Measurements from ENCODE around the gene SLC18A2. TPM values are rescaled to one million over a fixed set of nuclear protein-coding genes. Genes with fewer than 3 reads are reported as not detected.

SLC18A2 gene
- total RNA-seq (2012; rRNA removed) = not detected in 2 replicates

GRCh38 chr10:117240621-117241529 lies at the start of gene SLC18A2:
SLC18A2 (plus strand) TSS chr10:117241114; CDS start chr10:117241694, 580 bp downstream.
- no peaks in the 10 kb centered on the region for H3K36me3 ChIP-seq (ENCODE audit: insufficient read depth, low read length)
- no peaks in the 10 kb centered on the region for H3K4me1 ChIP-seq (ENCODE audit: control insufficient read depth, insufficient read depth, low read length)
- H3K4me3 ChIP-seq (ENCODE audit: low read length) = no peak within 1 kb of the TSS
- H3K4me2 ChIP-seq (ENCODE audit: low read length) = no peak within 1 kb of the TSS
- no peaks in the 10 kb centered on the region for H3K9me3 ChIP-seq (replicated peaks; ENCODE audit: low read length)
- H3K27me3 ChIP-seq (ENCODE audit: control insufficient read depth, insufficient read depth, low read length) = peaks cover 75% of the 10 kb centered on the region
- no peak within 1 kb of the TSS for H3K9ac ChIP-seq (ENCODE audit: low read depth, low read length)

GRCh38 chr10:117197189-117197588 lies 43.7 kb upstream of the SLC18A2 start, which contains the start of gene KCNK18:
KCNK18 (plus strand) TSS chr10:117197489; CDS start chr10:117197489, 0 bp downstream.
- H3K4me3 ChIP-seq (ENCODE audit: low read length) = no peak within 1 kb of the TSS
- H3K4me2 ChIP-seq (ENCODE audit: low read length) = no peak within 1 kb of the TSS
- H3K36me3 ChIP-seq (ENCODE audit: insufficient read depth, low read length) = no peaks in the 10 kb centered on the region
- no peak within 1 kb of the TSS for H3K9ac ChIP-seq (ENCODE audit: low read depth, low read length)
- H3K4me1 ChIP-seq (ENCODE audit: control insufficient read depth, insufficient read depth, low read length) = no peaks in the 10 kb centered on the region
- H3K27me3 ChIP-seq (ENCODE audit: control insufficient read depth, insufficient read depth, low read length) = peaks cover 3% of the 10 kb centered on the region
- H3K9me3 ChIP-seq (replicated peaks; ENCODE audit: low read length) = no peaks in the 10 kb centered on the region

DNA sequence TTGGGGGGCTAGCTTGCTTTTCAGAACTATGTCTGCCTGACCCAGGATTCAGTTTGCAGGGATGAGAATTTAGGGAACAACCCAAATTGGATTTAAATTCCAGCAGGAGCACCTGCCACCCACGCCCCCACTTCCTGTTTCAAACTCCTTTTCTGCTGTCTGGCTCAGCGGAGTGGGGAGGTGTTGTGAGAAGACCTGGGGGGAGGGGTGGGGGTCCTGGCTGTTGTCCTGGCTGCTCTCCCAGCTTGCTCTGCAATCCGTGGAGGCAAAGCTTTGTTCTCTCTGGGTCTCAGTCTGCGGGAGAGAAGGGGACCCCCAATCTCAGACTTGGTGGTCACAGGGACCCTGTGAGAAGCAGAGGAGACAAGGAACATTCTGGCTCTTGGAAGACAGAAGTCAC lies 42.8 kb upstream of the SLC18A2 start:
- Histone ChIP-seq H3K4me1 (ENCODE audit: control insufficient read depth, insufficient read depth, low read length) (no peaks in the 10 kb centered on the region), H3K9ac (ENCODE audit: low read depth, low read length) (no peak overlapping the region), H3K4me3 (ENCODE audit: low read length) (no peak overlapping the region), H3K36me3 (ENCODE audit: insufficient read depth, low read length) (no peaks in the 10 kb centered on the region), H3K27me3 (ENCODE audit: control insufficient read depth, insufficient read depth, low read length) (peaks cover 3% of the 10 kb centered on the region), H3K4me2 (ENCODE audit: low read length) (no peak overlapping the region), H3K9me3 (replicated peaks; ENCODE audit: low read length) (no peaks in the 10 kb centered on the region)

DNA sequence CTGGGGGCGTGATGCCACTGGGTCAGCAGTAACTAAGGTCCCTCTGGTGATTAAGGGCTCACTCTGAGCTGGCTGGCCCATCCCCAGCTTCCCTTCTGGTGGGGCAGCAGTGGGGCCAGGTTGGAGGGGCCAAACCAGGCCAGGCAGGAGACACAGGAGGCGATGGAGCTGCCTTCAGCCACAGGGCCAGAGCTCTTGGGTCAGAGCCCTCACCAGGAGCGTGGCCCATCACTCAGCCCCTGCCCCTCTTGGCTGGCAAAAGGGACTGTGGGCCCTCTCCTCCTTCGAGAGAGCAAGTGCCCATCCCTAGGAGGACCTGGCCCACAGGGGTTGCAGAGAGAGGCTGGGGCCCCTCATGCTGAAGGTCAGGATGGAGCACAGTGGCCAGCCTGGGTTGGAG lies 39.1 kb upstream of the SLC18A2 start:
- no peak overlapping the region for H3K4me2 ChIP-seq (ENCODE audit: low read length)
- no peaks in the 10 kb centered on the region for H3K4me1 ChIP-seq (ENCODE audit: control insufficient read depth, insufficient read depth, low read length)
- no peak overlapping the region for H3K9ac ChIP-seq (ENCODE audit: low read depth, low read length)
- H3K4me3 ChIP-seq (ENCODE audit: low read length) = no peak overlapping the region
- H3K9me3 ChIP-seq (replicated peaks; ENCODE audit: low read length) = no peaks in the 10 kb centered on the region
- H3K36me3 ChIP-seq (ENCODE audit: insufficient read depth, low read length) = no peaks in the 10 kb centered on the region
- peaks cover 3% of the 10 kb centered on the region for H3K27me3 ChIP-seq (ENCODE audit: control insufficient read depth, insufficient read depth, low read length)

DNA sequence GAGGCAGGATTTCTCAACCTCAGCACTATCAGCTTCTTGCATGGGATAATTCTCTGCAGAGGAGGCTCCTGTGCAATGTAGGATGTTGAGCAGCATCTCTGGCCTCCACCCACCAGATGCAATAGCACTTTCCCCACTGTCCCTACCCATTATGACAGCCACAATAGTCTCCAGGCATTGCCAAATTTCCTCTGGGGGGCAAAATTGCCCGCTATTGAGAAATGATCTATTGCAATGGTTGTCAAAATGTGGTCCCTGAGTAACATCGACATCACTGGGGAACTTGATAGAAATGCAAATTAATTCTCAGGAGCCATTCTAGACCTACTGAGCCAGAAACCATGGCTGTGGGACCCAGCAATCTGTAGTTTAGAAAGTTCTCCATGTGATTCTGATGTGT lies 36.6 kb upstream of the SLC18A2 start:
- Histone ChIP-seq H3K9ac (ENCODE audit: low read depth, low read length) (no peak overlapping the region), H3K9me3 (replicated peaks; ENCODE audit: low read length) (no peaks in the 10 kb centered on the region), H3K4me3 (ENCODE audit: low read length) (no peak overlapping the region), H3K27me3 (ENCODE audit: control insufficient read depth, insufficient read depth, low read length) (peaks cover 4% of the 10 kb centered on the region), H3K4me2 (ENCODE audit: low read length) (no peak overlapping the region), H3K36me3 (ENCODE audit: insufficient read depth, low read length) (no peaks in the 10 kb centered on the region), H3K4me1 (ENCODE audit: control insufficient read depth, insufficient read depth, low read length) (no peaks in the 10 kb centered on the region)

- peaks cover 46% of the 10 kb centered on the region for H3K27me3 ChIP-seq (ENCODE audit: control insufficient read depth, insufficient read depth, low read length)
- H3K9ac ChIP-seq (ENCODE audit: low read depth, low read length) = no peak overlapping the region
- no peak overlapping the region for H3K4me2 ChIP-seq (ENCODE audit: low read length)
- no peaks in the 10 kb centered on the region for H3K9me3 ChIP-seq (replicated peaks; ENCODE audit: low read length)
- no peaks in the 10 kb centered on the region for H3K36me3 ChIP-seq (ENCODE audit: insufficient read depth, low read length)
- peaks cover 9% of the 10 kb centered on the region for H3K4me1 ChIP-seq (ENCODE audit: control insufficient read depth, insufficient read depth, low read length)
- no peak overlapping the region for H3K4me3 ChIP-seq (ENCODE audit: low read length)
Observed at GRCh38 chr10:117212176-117212575, 28.7 kb upstream of the SLC18A2 start.

- H3K27me3 ChIP-seq (ENCODE audit: control insufficient read depth, insufficient read depth, low read length) = peaks cover 60% of the 10 kb centered on the region
- peaks cover 13% of the 10 kb centered on the region for H3K4me1 ChIP-seq (ENCODE audit: control insufficient read depth, insufficient read depth, low read length)
- H3K36me3 ChIP-seq (ENCODE audit: insufficient read depth, low read length) = no peaks in the 10 kb centered on the region
- H3K9ac ChIP-seq (ENCODE audit: low read depth, low read length) = no peak overlapping the region
- no peak overlapping the region for H3K4me2 ChIP-seq (ENCODE audit: low read length)
- H3K4me3 ChIP-seq (ENCODE audit: low read length) = no peak overlapping the region
- H3K9me3 ChIP-seq (replicated peaks; ENCODE audit: low read length) = no peaks in the 10 kb centered on the region
Observed at GRCh38 chr10:117214401-117214800, 26.5 kb upstream of the SLC18A2 start.

DNA sequence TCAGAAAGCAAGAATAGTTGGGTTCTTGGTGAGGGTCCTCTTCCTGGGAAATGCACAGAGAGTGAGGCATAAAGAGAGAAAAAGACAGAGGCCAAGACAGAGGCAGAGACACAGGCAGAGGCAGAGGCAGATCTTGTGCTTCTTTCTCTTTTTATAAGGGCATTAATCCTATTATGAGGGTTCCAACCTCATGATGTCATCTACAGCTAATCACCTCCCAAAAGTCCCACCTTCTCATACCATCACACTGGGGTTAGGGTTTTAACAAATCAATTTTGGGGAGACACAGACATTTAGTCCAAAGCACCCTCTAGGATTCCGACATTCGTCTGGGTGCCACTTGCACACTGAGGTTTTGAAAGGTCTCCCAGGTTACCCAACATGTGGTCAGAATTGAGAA lies 25.8 kb upstream of the SLC18A2 start:
- no peak overlapping the region for H3K9ac ChIP-seq (ENCODE audit: low read depth, low read length)
- H3K27me3 ChIP-seq (ENCODE audit: control insufficient read depth, insufficient read depth, low read length) = peaks cover 55% of the 10 kb centered on the region

DNA sequence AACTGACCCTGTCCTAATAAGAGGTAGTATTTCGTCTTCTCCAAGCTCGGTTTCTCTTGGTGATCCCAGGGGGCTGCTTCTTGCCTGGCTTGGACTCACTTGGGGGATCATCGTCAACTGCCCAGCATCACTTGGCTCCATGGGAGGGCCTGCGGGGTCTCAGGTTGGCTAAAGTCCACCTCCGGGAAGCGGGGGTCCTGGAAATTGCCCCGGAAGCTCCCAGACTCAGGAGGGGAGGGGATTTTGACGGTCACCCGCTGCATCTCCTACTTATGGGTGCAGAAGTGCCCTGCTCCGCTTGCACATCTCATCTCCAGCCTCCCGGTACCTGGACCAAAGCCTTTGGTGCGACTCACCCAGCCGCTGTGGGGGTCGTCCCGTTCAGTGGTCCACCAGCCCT lies 24.9 kb upstream of the SLC18A2 start:
- Histone ChIP-seq H3K4me3 (ENCODE audit: low read length) (peak overlapping the region; percentile 69), H3K4me1 (ENCODE audit: control insufficient read depth, insufficient read depth, low read length) (peaks cover 13% of the 10 kb centered on the region), H3K9ac (ENCODE audit: low read depth, low read length) (peak overlapping the region; percentile 57), H3K4me2 (ENCODE audit: low read length) (peak overlapping the region; percentile 99), H3K9me3 (replicated peaks; ENCODE audit: low read length) (no peaks in the 10 kb centered on the region), H3K27me3 (ENCODE audit: control insufficient read depth, insufficient read depth, low read length) (peaks cover 51% of the 10 kb centered on the region), H3K36me3 (ENCODE audit: insufficient read depth, low read length) (no peaks in the 10 kb centered on the region)

More for the DNA sequence above, 25.8 kb upstream of the SLC18A2 start:
- H3K4me3 ChIP-seq (ENCODE audit: low read length) = no peak overlapping the region
- H3K9me3 ChIP-seq (replicated peaks; ENCODE audit: low read length) = no peaks in the 10 kb centered on the region
- peaks cover 13% of the 10 kb centered on the region for H3K4me1 ChIP-seq (ENCODE audit: control insufficient read depth, insufficient read depth, low read length)
- no peak overlapping the region for H3K4me2 ChIP-seq (ENCODE audit: low read length)
- no peaks in the 10 kb centered on the region for H3K36me3 ChIP-seq (ENCODE audit: insufficient read depth, low read length)

DNA sequence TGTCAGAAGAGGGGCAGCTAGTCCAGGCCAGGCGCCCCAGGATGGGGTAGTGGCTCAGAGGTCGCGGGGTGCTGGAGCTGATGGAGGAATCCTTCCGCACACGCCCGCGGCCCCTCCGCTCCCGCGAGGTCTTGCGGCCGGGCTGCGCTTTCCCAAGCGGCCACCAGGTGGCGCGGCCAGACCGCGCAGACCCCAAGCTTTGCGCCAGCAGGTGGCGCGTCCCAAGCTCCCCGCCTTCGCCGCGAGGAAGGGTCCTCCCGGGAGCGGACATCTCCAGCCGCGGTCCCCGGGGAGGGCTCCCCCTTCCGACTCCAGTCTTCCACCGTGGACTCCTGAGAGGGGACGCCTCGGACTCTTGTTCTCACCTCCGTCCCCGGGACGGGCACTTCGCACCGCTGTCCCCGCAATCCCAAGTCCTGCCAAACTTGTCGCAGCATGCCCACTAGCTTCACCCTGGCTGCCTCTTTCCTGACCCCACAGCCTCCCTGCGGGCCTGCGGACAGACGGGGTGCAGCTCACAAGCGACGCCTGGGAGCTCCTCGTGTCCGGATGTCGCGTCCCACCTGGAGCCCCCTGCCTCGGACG lies 24.2 kb upstream of the SLC18A2 start:
- Histone ChIP-seq H3K4me1 (ENCODE audit: control insufficient read depth, insufficient read depth, low read length) (peaks cover 13% of the 10 kb centered on the region), H3K9ac (ENCODE audit: low read depth, low read length) (peak overlapping the region; percentile 57), H3K27me3 (ENCODE audit: control insufficient read depth, insufficient read depth, low read length) (peaks cover 52% of the 10 kb centered on the region), H3K4me2 (ENCODE audit: low read length) (peak overlapping the region; percentile 99), H3K9me3 (replicated peaks; ENCODE audit: low read length) (no peaks in the 10 kb centered on the region), H3K36me3 (ENCODE audit: insufficient read depth, low read length) (no peaks in the 10 kb centered on the region), H3K4me3 (ENCODE audit: low read length) (peak overlapping the region; percentile 69)

GRCh38 chr10:117217196-117217761 lies 23.6 kb upstream of the SLC18A2 start:
- no peaks in the 10 kb centered on the region for H3K9me3 ChIP-seq (replicated peaks; ENCODE audit: low read length)
- peak overlapping the region; percentile 69 for H3K4me3 ChIP-seq (ENCODE audit: low read length)
- H3K4me1 ChIP-seq (ENCODE audit: control insufficient read depth, insufficient read depth, low read length) = peaks cover 13% of the 10 kb centered on the region
- H3K9ac ChIP-seq (ENCODE audit: low read depth, low read length) = peak overlapping the region; percentile 57
- H3K4me2 ChIP-seq (ENCODE audit: low read length) = peak overlapping the region; percentile 99
- no peaks in the 10 kb centered on the region for H3K36me3 ChIP-seq (ENCODE audit: insufficient read depth, low read length)
- peaks cover 53% of the 10 kb centered on the region for H3K27me3 ChIP-seq (ENCODE audit: control insufficient read depth, insufficient read depth, low read length)

Data from skeletal muscle satellite cell (primary cell).